ENCODE measurements around the gene PTPN1. TPM values are rescaled to one million over a fixed set of nuclear protein-coding genes. Genes with fewer than 3 reads are reported as not detected.

Gene PTPN1
- polyA plus RNA-seq, 3 donors: 12.4 to 21.4 (median 19.1) TPM

GRCh38 chr20:50493881-50494253, 16.3 kb upstream of the PTPN1 start:
- no peaks in the 10 kb centered on the region for H3K79me2 ChIP-seq (ENCODE audit: insufficient read depth, low read length)
- Mint-ChIP-seq H3K27me3 (ENCODE audit: low read depth in 3 of 3) (peaks cover 0 to 6% (median 5%) of the 10 kb centered on the region in 3 donors), H3K4me1 (peaks cover 19% of the 10 kb centered on the region), H3K9me3 (no peaks in the 10 kb centered on the region), H3K27ac (no peak overlapping the region), H3K4me3 (no peak overlapping the region), H3K36me3 (no peaks in the 10 kb centered on the region)
- no peak overlapping the region for H3K4me2 ChIP-seq (replicated peaks; ENCODE audit: extremely low read depth, low read length, poor library complexity, severe bottlenecking)
- no peak overlapping the region for H3K4me3 ChIP-seq (replicated peaks in 1 of 3; ENCODE audit: low read depth in 2 of 3, low read length in 3 of 3)
- H4K20me1 ChIP-seq (ENCODE audit: insufficient read depth, low read length): no peaks in the 10 kb centered on the region
- DNase-seq: no peak
- H3K36me3 ChIP-seq (replicated peaks in 1 of 2; ENCODE audit: control insufficient read depth in 1 of 2, insufficient read depth in 2 of 2, low read length in 2 of 2): no peaks in the 10 kb centered on the region
- H3K9ac ChIP-seq (ENCODE audit: insufficient read depth, low read length, poor library complexity, severe bottlenecking): no peak overlapping the region
- H3K9me3 ChIP-seq (replicated peaks in 1 of 2; ENCODE audit: control insufficient read depth in 1 of 2, insufficient read depth in 1 of 2, low read length in 2 of 2): no peaks in the 10 kb centered on the region
- H3K27me3 ChIP-seq (ENCODE audit: control insufficient read depth in 2 of 2, insufficient read depth in 2 of 2, low read length in 2 of 2): no peaks in the 10 kb centered on the region
- WGBS (ENCODE audit: insufficient coverage): 96% methylated on average over 5 of the region's 5 CpGs
- H3K27ac ChIP-seq (ENCODE audit: low read depth in 1 of 2, low read length in 2 of 2): no peak overlapping the region
- TF ChIP-seq CTCF (IDR thresholded peaks at IDR 0.05): no peak
- intact Hi-C loops (cut with micrococcal nuclease): no loop called here
- peaks cover 20 to 24% of the 10 kb centered on the region in 2 donors for H3K4me1 ChIP-seq (ENCODE audit: control insufficient read depth in 1 of 2, insufficient read depth in 2 of 2, low read length in 2 of 2)
- no peak overlapping the region for H2AFZ ChIP-seq (ENCODE audit: insufficient read depth, low read depth, low read length, poor library complexity, severe bottlenecking)

GRCh38 chr20:50494428-50494827, 15.8 kb upstream of the PTPN1 start:
- no peaks in the 10 kb centered on the region for H3K9me3 ChIP-seq (replicated peaks in 1 of 2; ENCODE audit: control insufficient read depth in 1 of 2, insufficient read depth in 1 of 2, low read length in 2 of 2)
- no peaks in the 10 kb centered on the region for H3K79me2 ChIP-seq (ENCODE audit: insufficient read depth, low read length)
- H3K27ac ChIP-seq (ENCODE audit: low read depth in 1 of 2, low read length in 2 of 2): no peak overlapping the region
- Mint-ChIP-seq H3K4me1 (peaks cover 23% of the 10 kb centered on the region), H3K27me3 (ENCODE audit: low read depth in 3 of 3) (peaks cover 0 to 6% (median 5%) of the 10 kb centered on the region in 3 donors), H3K27ac (no peak overlapping the region), H3K9me3 (no peaks in the 10 kb centered on the region), H3K36me3 (peaks cover 0 to 1% of the 10 kb centered on the region in 2 donors), H3K4me3 (no peak overlapping the region)
- no peak for TF ChIP-seq CTCF (IDR thresholded peaks at IDR 0.05)
- H3K4me2 ChIP-seq (replicated peaks; ENCODE audit: extremely low read depth, low read length, poor library complexity, severe bottlenecking): no peak overlapping the region
- no peaks in the 10 kb centered on the region for H4K20me1 ChIP-seq (ENCODE audit: insufficient read depth, low read length)
- no peak overlapping the region for H3K4me3 ChIP-seq (replicated peaks in 1 of 3; ENCODE audit: low read depth in 2 of 3, low read length in 3 of 3)
- 100% methylated on average over 2 of the region's 6 CpGs for WGBS (ENCODE audit: insufficient coverage)
- no peak for DNase-seq
- H3K36me3 ChIP-seq (replicated peaks in 1 of 2; ENCODE audit: control insufficient read depth in 1 of 2, insufficient read depth in 2 of 2, low read length in 2 of 2): no peaks in the 10 kb centered on the region
- H3K9ac ChIP-seq (ENCODE audit: insufficient read depth, low read length, poor library complexity, severe bottlenecking): no peak overlapping the region
- peaks cover 24 to 28% of the 10 kb centered on the region in 2 donors for H3K4me1 ChIP-seq (ENCODE audit: control insufficient read depth in 1 of 2, insufficient read depth in 2 of 2, low read length in 2 of 2)
- intact Hi-C loops (cut with micrococcal nuclease): no loop called here
- H3K27me3 ChIP-seq (ENCODE audit: control insufficient read depth in 2 of 2, insufficient read depth in 2 of 2, low read length in 2 of 2): no peaks in the 10 kb centered on the region
- H2AFZ ChIP-seq (ENCODE audit: insufficient read depth, low read depth, low read length, poor library complexity, severe bottlenecking): no peak overlapping the region
